ENCODE data around the gene MBNL3. TPM values are rescaled to one million over a fixed set of nuclear protein-coding genes. Genes with fewer than 3 reads are reported as not detected.
A peak's percentile ranks its signal among the peaks of the same experiment; 100 is the strongest.

The MBNL3 gene, protein sequence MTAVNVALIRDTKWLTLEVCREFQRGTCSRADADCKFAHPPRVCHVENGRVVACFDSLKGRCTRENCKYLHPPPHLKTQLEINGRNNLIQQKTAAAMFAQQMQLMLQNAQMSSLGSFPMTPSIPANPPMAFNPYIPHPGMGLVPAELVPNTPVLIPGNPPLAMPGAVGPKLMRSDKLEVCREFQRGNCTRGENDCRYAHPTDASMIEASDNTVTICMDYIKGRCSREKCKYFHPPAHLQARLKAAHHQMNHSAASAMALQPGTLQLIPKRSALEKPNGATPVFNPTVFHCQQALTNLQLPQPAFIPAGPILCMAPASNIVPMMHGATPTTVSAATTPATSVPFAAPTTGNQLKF
- 71.2 TPM for polyA plus RNA-seq

DNA sequence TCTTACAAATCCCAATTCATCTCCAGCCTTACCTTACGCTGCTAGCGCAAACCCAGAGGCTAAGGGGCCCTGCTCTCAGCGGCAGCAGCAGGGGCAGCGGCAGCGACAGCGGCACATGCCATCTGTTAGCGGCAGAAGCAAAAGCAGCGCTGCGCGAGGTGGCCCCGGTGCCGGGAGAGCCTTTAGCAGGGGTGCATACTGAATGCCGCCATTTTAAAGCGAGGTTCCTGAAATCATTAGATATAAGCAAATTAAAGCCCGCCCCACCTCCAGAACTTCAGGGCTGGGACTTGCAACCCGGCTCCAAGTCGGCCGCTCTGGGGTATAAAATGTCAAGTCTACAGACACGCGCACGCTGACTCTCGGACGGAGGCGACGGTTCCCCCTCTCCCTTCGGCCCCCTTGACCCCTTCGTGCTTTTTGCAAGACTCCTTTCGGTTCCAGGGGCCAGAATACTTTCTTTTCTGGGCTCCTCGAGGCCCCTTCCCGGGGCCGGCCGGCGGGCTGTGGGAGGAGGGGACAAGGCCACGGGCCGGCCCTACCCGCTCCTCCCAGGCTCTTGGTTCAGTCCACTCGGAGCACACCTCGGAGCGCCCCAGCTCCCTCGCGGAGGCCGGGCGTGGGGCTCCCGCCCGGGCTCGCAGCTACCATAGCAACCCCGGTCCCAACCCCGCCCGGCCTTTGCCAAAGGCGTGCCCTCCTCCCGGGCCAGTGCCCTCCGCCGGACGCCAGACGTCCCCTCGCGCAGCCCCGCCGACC, at the start of gene MBNL3:
MBNL3 (minus strand) TSS at position 220 of the 759 bp plus-strand sequence. CDS start 49,427 bp downstream, outside the sequence.
- H3K27ac Mint-ChIP-seq = peak within 1 kb of the TSS; percentile 74 to 91 (median 85)
- H3K4me1 Mint-ChIP-seq = peaks cover 22 to 41% (median 27%) of the 10 kb centered on the region in 3 donors
- H3K27me3 Mint-ChIP-seq = peaks cover 6% of the 10 kb centered on the region
- H3K4me3 Mint-ChIP-seq = peak within 1 kb of the TSS; percentile 93 to 98 (median 94)
- no peaks in the 10 kb centered on the region for H3K36me3 Mint-ChIP-seq
- H3K9me3 Mint-ChIP-seq = peaks cover 0 to 2% (median 0%) of the 10 kb centered on the region in 3 donors

DNA sequence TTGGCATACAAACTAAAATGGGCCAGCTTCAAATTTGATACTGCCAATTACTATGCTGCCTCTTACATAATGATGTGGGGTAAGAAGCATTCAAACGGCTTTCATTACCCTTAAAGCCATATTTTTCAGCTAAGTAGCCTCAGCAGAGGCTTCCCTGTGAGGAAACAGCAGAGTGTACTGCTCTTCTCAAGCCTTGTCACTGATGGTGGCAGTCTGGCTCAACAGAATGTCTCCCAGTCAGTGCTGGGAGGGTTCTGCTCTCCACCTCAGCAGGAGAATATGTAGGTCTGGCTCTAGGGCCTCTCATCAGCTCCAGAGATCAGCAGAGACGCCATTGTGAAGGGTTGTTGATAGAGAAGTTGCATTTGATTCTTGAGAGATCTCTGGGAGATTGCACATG, 44.6 kb upstream of the MBNL3 start:
- Mint-ChIP-seq H3K36me3 (no peaks in the 10 kb centered on the region), H3K27me3 (peaks cover 2% of the 10 kb centered on the region), H3K27ac (no peak overlapping the region), H3K4me1 (peaks cover 0 to 2% (median 1%) of the 10 kb centered on the region in 3 donors), H3K4me3 (no peak overlapping the region), H3K9me3 (no peaks in the 10 kb centered on the region)

DNA sequence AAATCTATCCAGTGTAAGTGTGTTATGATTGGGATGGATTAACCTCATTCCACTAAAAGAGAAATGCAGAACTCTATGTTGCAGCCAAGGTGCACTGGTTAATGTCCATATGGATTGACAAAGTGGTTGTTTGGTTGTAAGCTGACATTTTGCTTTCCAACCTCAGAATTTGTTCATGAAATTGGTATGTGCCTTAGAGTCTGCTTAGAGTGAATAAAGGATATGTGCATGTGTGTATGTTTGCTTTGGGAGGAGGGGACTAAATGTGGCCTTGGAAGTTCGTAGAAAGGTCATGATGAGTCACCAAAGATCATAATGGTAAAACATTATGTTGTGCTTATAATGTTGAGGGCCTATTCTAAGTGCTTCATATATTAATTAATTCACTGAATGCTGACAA, 44.1 kb upstream of the MBNL3 start:
- Mint-ChIP-seq H3K4me3 (peak overlapping the region in 1 of 4 donors; percentile 6), H3K4me1 (peaks cover 0 to 2% (median 1%) of the 10 kb centered on the region in 3 donors), H3K27ac (no peak overlapping the region), H3K36me3 (no peaks in the 10 kb centered on the region), H3K9me3 (no peaks in the 10 kb centered on the region), H3K27me3 (peaks cover 2% of the 10 kb centered on the region)

DNA sequence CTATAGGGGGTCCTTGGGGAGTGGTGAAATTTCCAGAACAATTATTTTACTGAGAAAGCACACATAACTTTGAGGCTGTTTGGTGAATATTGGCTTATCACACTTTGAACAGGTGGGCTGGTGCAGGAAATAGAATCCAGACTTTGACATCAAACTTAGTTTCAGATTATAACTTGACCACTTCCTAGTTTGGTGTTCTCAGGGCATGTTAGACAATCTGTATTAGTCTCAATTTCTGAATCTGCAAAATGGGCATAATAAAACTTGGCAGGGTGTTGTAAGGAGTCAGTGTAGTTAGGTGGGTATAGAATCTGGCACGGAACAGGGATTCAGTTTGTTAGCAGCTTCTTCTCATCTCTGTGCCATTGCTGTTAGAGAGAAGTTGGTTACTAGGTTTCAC, 43.3 kb upstream of the MBNL3 start:
- no peak overlapping the region for H3K27ac Mint-ChIP-seq
- peaks cover 0 to 2% (median 1%) of the 10 kb centered on the region in 3 donors for H3K4me1 Mint-ChIP-seq
- peaks cover 2% of the 10 kb centered on the region for H3K27me3 Mint-ChIP-seq

DNA sequence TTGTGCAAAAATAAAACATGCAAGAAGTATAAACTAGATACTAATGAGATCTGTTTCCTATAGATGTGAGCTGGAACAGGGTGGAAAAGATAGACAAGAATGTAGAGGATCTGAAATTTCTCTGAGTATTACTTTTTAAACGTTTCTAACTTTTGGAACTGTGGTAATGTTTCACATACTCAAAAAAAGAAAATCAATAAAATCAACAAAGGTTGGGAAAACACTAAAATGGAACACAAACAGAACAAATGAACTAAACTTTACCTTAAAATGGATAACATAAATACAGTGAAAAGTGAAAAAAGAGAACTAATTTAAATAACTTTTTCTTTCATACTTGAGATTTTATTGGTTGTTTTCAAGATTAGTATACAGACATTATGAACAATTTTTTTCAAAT, 32.0 kb upstream of the MBNL3 start:
- Mint-ChIP-seq H3K36me3 (no peaks in the 10 kb centered on the region), H3K27ac (no peak overlapping the region), H3K9me3 (peaks cover 0 to 1% (median 0%) of the 10 kb centered on the region in 3 donors), H3K4me3 (no peak overlapping the region), H3K4me1 (peaks cover 0 to 1% (median 0%) of the 10 kb centered on the region in 3 donors), H3K27me3 (peaks cover 8% of the 10 kb centered on the region)

More for the DNA sequence above, 43.3 kb upstream of the MBNL3 start:
- Mint-ChIP-seq H3K36me3 (no peaks in the 10 kb centered on the region), H3K9me3 (no peaks in the 10 kb centered on the region), H3K4me3 (no peak overlapping the region)

DNA sequence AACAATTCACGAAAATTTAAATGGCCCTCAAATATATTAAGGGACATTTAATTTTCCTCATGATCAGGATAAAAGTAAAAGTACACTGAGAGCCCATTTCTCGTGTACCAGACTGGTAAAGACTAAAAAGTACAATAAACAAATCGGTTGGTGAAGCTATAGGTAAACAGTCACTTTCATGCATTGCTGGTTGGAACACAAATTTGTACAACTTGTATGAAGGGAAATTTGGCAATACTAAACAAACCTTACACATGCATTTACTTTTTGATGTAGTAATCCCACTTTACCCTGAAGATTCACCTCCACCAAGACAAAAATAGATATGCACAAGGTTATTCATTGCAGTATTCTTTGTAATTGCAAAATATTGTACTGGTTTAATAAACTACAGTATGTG, 31.4 kb upstream of the MBNL3 start:
- Mint-ChIP-seq H3K27me3 (peaks cover 8% of the 10 kb centered on the region), H3K27ac (no peak overlapping the region), H3K9me3 (peaks cover 0 to 1% (median 0%) of the 10 kb centered on the region in 3 donors), H3K4me3 (no peak overlapping the region), H3K36me3 (no peaks in the 10 kb centered on the region), H3K4me1 (peaks cover 0 to 1% (median 0%) of the 10 kb centered on the region in 3 donors)

DNA sequence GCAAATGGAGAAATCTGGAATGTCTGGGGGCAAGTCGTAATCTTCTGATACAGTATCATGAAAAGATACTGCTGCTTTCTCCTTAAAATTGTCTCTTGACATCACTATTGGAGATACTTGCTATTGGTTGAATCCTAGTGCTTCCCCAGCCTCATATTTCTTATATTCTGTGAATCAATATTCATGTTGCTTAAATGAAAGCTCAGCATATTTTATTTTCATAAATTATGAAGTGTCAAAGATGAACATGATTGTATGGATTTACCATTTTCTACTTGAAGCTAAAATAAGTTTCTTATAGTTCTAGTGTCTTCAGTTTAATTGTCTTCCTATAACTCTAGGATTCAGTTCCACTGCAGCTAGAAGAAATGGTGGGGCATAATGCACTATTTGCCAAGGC, 29.6 kb upstream of the MBNL3 start:
- H3K27me3 Mint-ChIP-seq = peaks cover 8% of the 10 kb centered on the region
- peaks cover 0 to 1% (median 0%) of the 10 kb centered on the region in 3 donors for H3K9me3 Mint-ChIP-seq
- no peak overlapping the region for H3K4me3 Mint-ChIP-seq
- peaks cover 0 to 1% (median 0%) of the 10 kb centered on the region in 3 donors for H3K4me1 Mint-ChIP-seq
- H3K27ac Mint-ChIP-seq = no peak overlapping the region
- no peaks in the 10 kb centered on the region for H3K36me3 Mint-ChIP-seq

DNA sequence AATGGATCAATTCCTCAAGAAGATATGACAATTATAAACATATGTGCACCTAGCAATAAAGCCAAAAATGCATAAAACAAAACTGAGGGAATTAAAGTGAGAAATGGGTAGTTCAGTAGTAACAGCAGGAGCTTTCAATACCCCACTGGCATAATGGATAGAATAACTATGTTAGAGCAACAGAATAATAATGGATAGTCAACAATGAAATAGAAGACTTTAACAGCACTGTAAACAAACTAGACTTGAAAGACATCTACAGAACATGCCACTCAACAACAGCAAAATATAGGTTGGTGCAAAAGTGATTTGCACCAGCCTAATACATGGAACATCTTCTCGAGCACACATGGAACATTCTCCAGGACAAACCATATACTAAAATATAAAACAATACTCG, 20.0 kb upstream of the MBNL3 start:
- peaks cover 16% of the 10 kb centered on the region for H3K27me3 Mint-ChIP-seq
- no peak overlapping the region for H3K27ac Mint-ChIP-seq
- no peaks in the 10 kb centered on the region for H3K4me1 Mint-ChIP-seq
- H3K9me3 Mint-ChIP-seq = no peaks in the 10 kb centered on the region
- H3K36me3 Mint-ChIP-seq = no peaks in the 10 kb centered on the region
- no peak overlapping the region for H3K4me3 Mint-ChIP-seq

DNA sequence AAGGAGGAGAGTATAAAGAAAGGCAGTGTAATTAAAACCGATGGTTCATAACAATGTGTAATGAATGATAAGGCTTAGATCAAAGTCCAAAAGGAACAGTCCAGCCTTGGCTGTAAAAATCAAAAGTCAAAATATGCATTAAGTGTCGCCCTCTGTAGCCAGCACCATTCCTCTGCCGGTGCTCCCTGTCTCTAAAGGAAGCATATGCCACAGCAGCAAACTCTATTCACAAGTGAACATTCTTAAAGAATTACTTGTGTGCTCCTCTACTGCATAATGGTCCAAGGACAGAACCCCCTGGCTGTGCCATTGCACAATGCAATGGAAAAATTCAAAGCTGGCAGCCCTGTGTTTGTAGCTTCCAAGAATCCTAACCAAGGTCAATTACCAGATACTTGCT, 16.3 kb upstream of the MBNL3 start:
- no peak overlapping the region for H3K4me3 Mint-ChIP-seq
- H3K9me3 Mint-ChIP-seq = no peaks in the 10 kb centered on the region

DNA sequence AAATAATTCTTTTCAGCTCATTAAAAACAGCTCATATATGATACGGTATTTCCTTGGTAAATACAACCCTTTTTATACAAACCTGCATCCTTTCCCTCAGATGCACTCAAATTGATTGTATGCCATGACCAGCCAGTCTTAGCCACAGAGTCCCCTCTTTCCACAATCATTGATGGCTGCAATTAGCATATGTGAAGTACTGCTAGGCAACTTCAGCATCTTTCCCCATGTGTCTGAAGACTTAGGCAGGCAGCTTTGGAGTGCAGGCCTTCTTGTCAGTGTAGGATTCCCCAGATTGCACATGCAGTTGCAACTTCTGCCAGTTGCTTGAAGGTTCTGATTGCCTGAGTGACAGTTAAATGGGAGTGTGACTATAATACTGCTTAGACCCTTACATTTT, 15.6 kb upstream of the MBNL3 start:
- Mint-ChIP-seq H3K9me3 (no peaks in the 10 kb centered on the region), H3K36me3 (no peaks in the 10 kb centered on the region), H3K27ac (no peak overlapping the region), H3K27me3 (peaks cover 20% of the 10 kb centered on the region), H3K4me3 (no peak overlapping the region), H3K4me1 (no peaks in the 10 kb centered on the region)

More for the DNA sequence above, 16.3 kb upstream of the MBNL3 start:
- Mint-ChIP-seq H3K36me3 (no peaks in the 10 kb centered on the region), H3K4me1 (no peaks in the 10 kb centered on the region), H3K27ac (no peak overlapping the region), H3K27me3 (peaks cover 15% of the 10 kb centered on the region)

DNA sequence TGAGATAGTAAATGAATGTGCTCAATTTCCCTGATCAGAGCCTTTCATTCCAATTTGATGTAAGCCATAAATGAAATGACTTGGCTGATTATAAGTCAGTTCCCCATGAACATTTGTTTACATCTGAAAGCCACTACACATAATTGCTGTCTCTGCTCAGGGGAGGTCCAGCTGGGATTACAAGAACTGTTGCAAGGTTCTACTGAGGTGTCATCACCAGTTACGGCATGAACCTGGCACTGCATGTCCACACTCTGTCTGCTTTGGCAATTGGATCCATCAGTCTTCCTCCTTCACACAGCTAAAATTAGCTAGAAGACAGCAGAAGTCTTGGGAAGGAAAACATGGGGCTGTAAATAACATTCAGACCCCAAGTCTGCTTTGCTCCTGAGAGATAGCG, 12.8 kb upstream of the MBNL3 start:
- Mint-ChIP-seq H3K36me3 (no peaks in the 10 kb centered on the region), H3K27me3 (peaks cover 26% of the 10 kb centered on the region), H3K4me1 (no peaks in the 10 kb centered on the region), H3K4me3 (no peak overlapping the region), H3K9me3 (no peaks in the 10 kb centered on the region), H3K27ac (no peak overlapping the region)

DNA sequence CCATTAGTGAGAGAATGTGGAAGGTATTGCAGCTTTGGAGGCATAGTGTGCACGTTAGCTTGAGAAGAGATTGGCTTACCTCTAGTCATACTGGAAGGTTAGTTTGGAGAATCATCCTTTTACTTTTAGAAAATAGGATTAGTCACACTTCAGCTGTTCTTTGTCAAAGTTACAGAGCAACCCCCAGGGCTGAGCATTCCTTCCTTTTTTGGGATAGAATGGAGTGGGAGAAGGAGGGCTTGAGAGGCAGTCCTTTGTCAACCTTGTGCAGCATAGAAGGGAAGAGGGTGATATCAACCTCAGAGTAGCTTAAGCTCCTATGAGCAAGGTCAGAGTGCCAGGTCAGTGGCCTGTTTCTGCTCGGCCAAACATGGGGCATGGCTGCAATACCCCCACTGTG, 8.6 kb upstream of the MBNL3 start:
- H3K4me3 Mint-ChIP-seq = no peak overlapping the region
- H3K9me3 Mint-ChIP-seq = peaks cover 0 to 1% (median 0%) of the 10 kb centered on the region in 3 donors
- no peaks in the 10 kb centered on the region for H3K36me3 Mint-ChIP-seq
- peak overlapping the region in 1 of 3 donors; percentile 4 for H3K27ac Mint-ChIP-seq
- no peaks in the 10 kb centered on the region for H3K4me1 Mint-ChIP-seq
- H3K27me3 Mint-ChIP-seq = peaks cover 22% of the 10 kb centered on the region

DNA sequence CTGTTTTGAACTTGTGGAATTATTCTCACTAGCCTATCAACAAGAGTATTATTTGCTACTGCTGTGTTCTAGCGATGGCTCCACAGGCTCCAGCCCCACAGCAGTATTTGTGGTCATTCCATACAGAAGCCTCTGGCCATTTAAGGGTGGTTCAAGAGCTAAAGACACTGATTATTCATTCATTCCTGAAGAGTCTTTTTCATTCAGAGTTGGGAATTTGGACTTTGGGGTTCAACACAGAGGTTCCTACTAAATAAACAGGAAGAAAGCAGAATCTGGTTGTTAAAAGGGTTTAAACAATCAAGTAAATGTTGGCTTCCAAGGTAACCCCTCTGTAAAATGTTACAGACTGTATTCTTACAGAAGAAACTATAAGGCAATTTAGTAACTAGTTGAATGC, 4.3 kb upstream of the MBNL3 start:
- Mint-ChIP-seq H3K36me3 (no peaks in the 10 kb centered on the region), H3K4me1 (peaks cover 8 to 15% (median 14%) of the 10 kb centered on the region in 3 donors), H3K27me3 (peaks cover 19% of the 10 kb centered on the region), H3K4me3 (no peak overlapping the region), H3K27ac (no peak overlapping the region), H3K9me3 (peaks cover 0 to 4% (median 0%) of the 10 kb centered on the region in 3 donors)

DNA sequence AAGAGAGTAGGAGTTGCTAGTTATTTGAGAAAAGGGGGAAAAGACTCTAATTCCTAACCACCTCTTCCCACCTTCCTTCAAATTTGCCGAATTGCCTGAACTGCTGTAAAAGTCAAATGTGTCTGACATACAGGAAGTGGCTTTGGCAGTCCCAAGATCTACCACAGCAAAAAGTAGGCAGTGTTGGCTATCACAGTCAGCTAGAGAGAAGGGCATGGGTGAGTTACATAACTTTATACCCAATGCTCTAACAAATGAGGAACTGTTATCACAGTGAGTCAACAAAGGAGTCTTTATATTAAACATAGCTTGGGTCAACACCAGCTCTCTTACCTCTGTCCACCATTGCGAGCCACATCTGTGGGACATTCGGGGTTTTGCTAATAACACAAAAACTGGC, 2.4 kb upstream of the MBNL3 start:
- H3K4me3 Mint-ChIP-seq = peak overlapping the region; percentile 93 to 98 (median 94)
- peaks cover 14 to 22% (median 15%) of the 10 kb centered on the region in 3 donors for H3K4me1 Mint-ChIP-seq
- H3K27ac Mint-ChIP-seq = peak overlapping the region in 2 of 3 donors; percentile 68 to 85
- H3K27me3 Mint-ChIP-seq = peaks cover 7% of the 10 kb centered on the region
- H3K9me3 Mint-ChIP-seq = peaks cover 0 to 2% (median 0%) of the 10 kb centered on the region in 3 donors
- H3K36me3 Mint-ChIP-seq = no peaks in the 10 kb centered on the region
